ENCODE results near the gene SLC35F1.
"Not testable (repeated sequence)": the region's sequence is repeated elsewhere in the genome, so short reads cannot be mapped to it uniquely, and the experiment has no call there.

Gene SLC35F1

DNA sequence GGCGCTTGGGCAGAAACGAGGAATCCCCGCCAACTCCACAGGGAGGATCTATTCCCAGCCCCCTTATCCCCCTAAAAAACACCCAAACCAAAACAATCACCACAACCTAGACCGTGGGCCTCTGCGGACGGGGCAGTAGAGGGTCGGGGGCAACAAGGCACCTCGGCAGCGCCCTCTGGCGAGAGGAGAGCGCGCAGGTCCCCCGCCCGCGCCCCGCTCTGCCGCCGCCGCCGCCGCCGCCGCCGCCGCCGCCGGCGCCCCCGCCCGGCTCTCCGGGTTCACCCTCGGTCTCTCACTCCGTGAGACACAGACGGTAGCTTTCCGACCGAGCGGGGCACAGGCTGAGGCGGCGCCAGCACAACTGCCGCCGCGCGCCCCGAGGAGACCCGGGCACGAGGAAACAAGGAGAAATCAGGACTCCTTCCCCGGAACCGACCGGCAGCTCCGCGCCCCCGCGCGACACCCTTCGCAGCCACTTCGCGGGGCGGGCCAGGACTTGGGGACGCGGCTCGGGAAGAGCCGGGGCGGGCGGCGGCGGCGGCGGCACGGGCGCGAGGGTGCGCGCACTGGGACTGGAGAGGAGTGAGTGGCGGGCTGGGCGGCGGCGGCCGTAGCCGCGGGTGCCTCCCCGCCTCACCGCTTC lies at the start of gene SLC35F1:
Gene SLC35F1, plus strand, starts transcription at position 307 of the 643 bp plus-strand sequence.
- TF ChIP-seq, protein P1, sequence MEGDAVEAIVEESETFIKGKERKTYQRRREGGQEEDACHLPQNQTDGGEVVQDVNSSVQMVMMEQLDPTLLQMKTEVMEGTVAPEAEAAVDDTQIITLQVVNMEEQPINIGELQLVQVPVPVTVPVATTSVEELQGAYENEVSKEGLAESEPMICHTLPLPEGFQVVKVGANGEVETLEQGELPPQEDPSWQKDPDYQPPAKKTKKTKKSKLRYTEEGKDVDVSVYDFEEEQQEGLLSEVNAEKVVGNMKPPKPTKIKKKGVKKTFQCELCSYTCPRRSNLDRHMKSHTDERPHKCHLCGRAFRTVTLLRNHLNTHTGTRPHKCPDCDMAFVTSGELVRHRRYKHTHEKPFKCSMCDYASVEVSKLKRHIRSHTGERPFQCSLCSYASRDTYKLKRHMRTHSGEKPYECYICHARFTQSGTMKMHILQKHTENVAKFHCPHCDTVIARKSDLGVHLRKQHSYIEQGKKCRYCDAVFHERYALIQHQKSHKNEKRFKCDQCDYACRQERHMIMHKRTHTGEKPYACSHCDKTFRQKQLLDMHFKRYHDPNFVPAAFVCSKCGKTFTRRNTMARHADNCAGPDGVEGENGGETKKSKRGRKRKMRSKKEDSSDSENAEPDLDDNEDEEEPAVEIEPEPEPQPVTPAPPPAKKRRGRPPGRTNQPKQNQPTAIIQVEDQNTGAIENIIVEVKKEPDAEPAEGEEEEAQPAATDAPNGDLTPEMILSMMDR (conservative IDR thresholded peaks at IDR 0.05): peak; percentile 89
- H3K27ac ChIP-seq: peak within 1 kb of the TSS; percentile 43

GRCh38 chr6:117858601-117859000 lies 48.5 kb upstream of the SLC35F1 start:
- H3K27ac ChIP-seq: not testable (repeated sequence)

DNA sequence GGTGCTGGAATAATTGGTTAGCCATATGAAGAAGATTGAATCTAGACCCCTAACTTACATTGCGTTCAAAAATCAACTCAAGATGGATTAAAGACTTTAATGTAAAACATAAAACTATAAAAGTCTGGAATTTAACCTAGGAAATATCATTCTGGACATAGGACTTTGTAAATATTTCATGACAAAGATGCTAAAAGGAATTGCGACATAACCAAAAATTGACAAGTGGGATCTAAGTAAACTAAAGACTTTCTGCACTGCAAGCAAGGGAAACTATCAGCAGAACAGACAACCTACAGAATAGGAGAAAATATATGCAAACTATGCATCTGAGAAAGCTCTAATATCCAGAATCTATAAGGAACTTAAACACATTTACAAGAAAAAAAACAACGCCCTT lies 45.5 kb upstream of the SLC35F1 start:
- no peak overlapping the region for H3K27ac ChIP-seq
- TF ChIP-seq, protein P1 (conservative IDR thresholded peaks at IDR 0.05): no peak

DNA sequence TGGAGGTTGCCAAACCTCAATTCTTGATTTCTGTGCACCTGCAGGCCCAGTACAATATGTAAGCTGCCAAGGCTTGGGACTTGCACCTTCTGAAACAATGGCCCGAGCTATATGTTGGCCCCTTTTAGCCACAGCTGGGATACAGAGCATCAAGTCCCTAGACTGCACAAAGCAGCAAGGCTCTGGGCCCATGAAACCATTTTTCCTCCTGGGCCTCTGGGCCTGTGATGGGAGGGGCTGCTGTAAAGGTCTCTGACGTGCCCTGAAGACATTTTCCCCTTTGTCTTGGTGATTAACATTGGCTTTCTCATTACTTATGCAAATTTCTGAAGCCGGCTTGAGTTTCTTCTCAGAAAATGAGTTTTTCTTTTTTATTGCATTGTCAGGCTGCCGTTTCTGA lies 40.5 kb upstream of the SLC35F1 start:
- TF ChIP-seq, protein P1 (conservative IDR thresholded peaks at IDR 0.05): no peak
- H3K27ac ChIP-seq: no peak overlapping the region

GRCh38 chr6:117870486-117871242 lies 36.4 kb upstream of the SLC35F1 start:
- no peak overlapping the region for H3K27ac ChIP-seq
- TF ChIP-seq, protein P1 (conservative IDR thresholded peaks at IDR 0.05): no peak

- H3K27ac ChIP-seq: no peak overlapping the region
- TF ChIP-seq, protein P1 (conservative IDR thresholded peaks at IDR 0.05): no peak
Observed at GRCh38 chr6:117880824-117881223, 26.2 kb upstream of the SLC35F1 start.

- H3K27ac ChIP-seq: no peak overlapping the region
- TF ChIP-seq, protein P1 (conservative IDR thresholded peaks at IDR 0.05): no peak
Observed at GRCh38 chr6:117890172-117890571, 16.9 kb upstream of the SLC35F1 start.

DNA sequence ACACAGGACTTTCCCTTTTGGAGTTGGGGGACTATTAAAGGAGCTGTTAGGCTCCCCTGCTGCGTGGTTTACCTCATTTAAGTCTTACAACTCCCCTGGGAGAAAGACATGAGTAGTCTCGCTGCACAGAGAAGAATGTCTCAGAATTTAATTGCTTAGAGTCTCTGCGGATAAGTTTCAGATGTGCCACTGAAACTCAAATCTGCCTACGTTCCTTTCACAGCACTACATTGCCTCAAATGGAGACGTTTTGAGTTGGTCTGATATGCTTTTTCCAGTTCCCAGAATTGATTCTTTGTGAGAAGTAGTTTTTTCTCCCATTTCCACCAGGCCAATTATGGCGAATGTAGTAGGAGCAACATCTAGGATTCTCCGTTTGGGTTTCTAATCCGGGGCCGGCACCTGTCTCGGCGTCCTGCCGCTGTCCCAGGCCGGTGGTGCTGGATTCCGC lies 532 bp upstream of the SLC35F1 start:
- TF ChIP-seq, protein P1 (conservative IDR thresholded peaks at IDR 0.05): no peak
- peak overlapping the region; percentile 43 for H3K27ac ChIP-seq
